Measurements from ENCODE around the gene NOXA1. TPM values are rescaled to one million over a fixed set of nuclear protein-coding genes. Genes with fewer than 3 reads are reported as not detected.
A peak's percentile ranks its signal among the peaks of the same experiment; 100 is the strongest.

Gene NOXA1
- total RNA-seq, 6 donors from 2014 or later: 3.3 to 34.6 (median 11.7) TPM

GRCh38 chr9:137474271-137474670 is 51.1 kb downstream of the NOXA1 start:
- Histone ChIP-seq H3K4me3 (no peak overlapping the region), H3K36me3 (no peaks in the 10 kb centered on the region), H3K9me3 (peaks cover 7 to 17% (median 10%) of the 10 kb centered on the region in 4 donors), H3K27ac (no peak overlapping the region), H3K27me3 (no peaks in the 10 kb centered on the region), H3K4me1 (no peaks in the 10 kb centered on the region)
- ATAC-seq (ENCODE audit: low FRiP score in 2 of 2) (no peak), DNase-seq (peak in 1 of 2 donors; percentile 49)
- no peak for TF ChIP-seq POLR2A (IDR thresholded peaks at IDR 0.05)
- TF ChIP-seq EP300 (IDR thresholded peaks at IDR 0.05): no peak
- no peak for TF ChIP-seq POLR2AphosphoS5 (IDR thresholded peaks at IDR 0.05)
- TF ChIP-seq CTCF (IDR thresholded peaks at IDR 0.05): no peak
- 92 to 95% methylated on average over 18 of the region's 18 CpGs for WGBS, 2 donors

GRCh38 chr9:137475666-137476065 is 52.5 kb downstream of the NOXA1 start:
- no peak for ATAC-seq (ENCODE audit: low FRiP score in 2 of 2)

GRCh38 chr9:137476856-137477255 is 53.7 kb downstream of the NOXA1 start:
- 90 to 94% methylated on average over 5 to 11 of the region's 11 CpGs for WGBS, 2 donors
- Histone ChIP-seq H3K27me3 (no peaks in the 10 kb centered on the region), H3K4me3 (no peak overlapping the region), H3K9me3 (peaks cover 7 to 17% (median 10%) of the 10 kb centered on the region in 4 donors), H3K4me1 (no peaks in the 10 kb centered on the region), H3K27ac (no peak overlapping the region), H3K36me3 (no peaks in the 10 kb centered on the region)
- no peak for TF ChIP-seq POLR2A (IDR thresholded peaks at IDR 0.05)
- TF ChIP-seq EP300 (IDR thresholded peaks at IDR 0.05): no peak
- TF ChIP-seq POLR2AphosphoS5 (IDR thresholded peaks at IDR 0.05): no peak
- TF ChIP-seq CTCF (IDR thresholded peaks at IDR 0.05): no peak
- ATAC-seq (ENCODE audit: low FRiP score in 2 of 2) (peak in 1 of 2 donors; percentile 15), DNase-seq (peak in 1 of 2 donors; percentile 74)

More at GRCh38 chr9:137475666-137476065, 52.5 kb downstream of the NOXA1 start:
- no peak overlapping the region for H3K4me3 ChIP-seq
- DNase-seq: no peak
- H3K36me3 ChIP-seq: no peaks in the 10 kb centered on the region
- H3K27ac ChIP-seq: no peak overlapping the region
- TF ChIP-seq POLR2A (IDR thresholded peaks at IDR 0.05) (no peak), CTCF (IDR thresholded peaks at IDR 0.05) (no peak), POLR2AphosphoS5 (IDR thresholded peaks at IDR 0.05) (no peak), EP300 (IDR thresholded peaks at IDR 0.05) (no peak)
- H3K27me3 ChIP-seq: no peaks in the 10 kb centered on the region
- WGBS, 2 donors: 83 to 94% methylated on average over 3 of the region's 3 CpGs
- no peaks in the 10 kb centered on the region for H3K4me1 ChIP-seq
- H3K9me3 ChIP-seq: peaks cover 7 to 17% (median 10%) of the 10 kb centered on the region in 4 donors

GRCh38 chr9:137477778-137478612 is 54.8 kb downstream of the NOXA1 start:
- Histone ChIP-seq H3K4me3 (no peak overlapping the region), H3K9me3 (peaks cover 7 to 17% (median 10%) of the 10 kb centered on the region in 4 donors), H3K27me3 (no peaks in the 10 kb centered on the region), H3K27ac (no peak overlapping the region), H3K4me1 (no peaks in the 10 kb centered on the region), H3K36me3 (no peaks in the 10 kb centered on the region)
- ATAC-seq (ENCODE audit: low FRiP score in 2 of 2) (no peak), DNase-seq (peak in 1 of 2 donors; percentile 78)
- 83 to 87% methylated on average over 1 to 28 of the region's 29 CpGs for WGBS, 2 donors
- TF ChIP-seq POLR2AphosphoS5 (IDR thresholded peaks at IDR 0.05): no peak
- no peak for TF ChIP-seq POLR2A (IDR thresholded peaks at IDR 0.05)
- TF ChIP-seq EP300 (IDR thresholded peaks at IDR 0.05): no peak

GRCh38 chr9:137478613-137478961 is 55.4 kb downstream of the NOXA1 start:
- WGBS, 2 donors: 75 to 80% methylated on average over 6 to 8 of the region's 11 CpGs
- H3K27me3 ChIP-seq: no peaks in the 10 kb centered on the region
- no peak overlapping the region for H3K27ac ChIP-seq
- no peak for TF ChIP-seq EP300 (IDR thresholded peaks at IDR 0.05)
- TF ChIP-seq POLR2A (IDR thresholded peaks at IDR 0.05): no peak
- TF ChIP-seq CTCF (IDR thresholded peaks at IDR 0.05): no peak
- TF ChIP-seq POLR2AphosphoS5 (IDR thresholded peaks at IDR 0.05): no peak
- no peaks in the 10 kb centered on the region for H3K4me1 ChIP-seq
- peaks cover 7 to 17% (median 10%) of the 10 kb centered on the region in 4 donors for H3K9me3 ChIP-seq
- H3K36me3 ChIP-seq: no peaks in the 10 kb centered on the region
- peak in 1 of 2 donors; percentile 51 for DNase-seq
- no peak overlapping the region for H3K4me3 ChIP-seq
- peak in 1 of 2 donors; percentile 9 for ATAC-seq (ENCODE audit: low FRiP score in 2 of 2)
